Retinal pigment epithelial cell (primary cell): ENCODE measurements around the gene GNG13.

ENCODE experiments used
- DNase-seq: peaks from one replicate; pipeline ENCODE4 v3.0.0-alpha.2; 2010; ENCODE audit warnings: low read depth
- H3K4me3 ChIP-seq: 2 replicates; pipeline ENCODE4 v1.5.1; 2011; ENCODE audit warnings: mild to moderate bottlenecking, low read length, control low read depth, moderate library complexity
- CTCF ChIP-seq: conservative IDR thresholded peaks from 2 replicates; pipeline ENCODE4 v1.5.1; 2011; ENCODE audit warnings: low read depth, low read length, control low read depth, inconsistent platforms

The GNG13 gene

DNA sequence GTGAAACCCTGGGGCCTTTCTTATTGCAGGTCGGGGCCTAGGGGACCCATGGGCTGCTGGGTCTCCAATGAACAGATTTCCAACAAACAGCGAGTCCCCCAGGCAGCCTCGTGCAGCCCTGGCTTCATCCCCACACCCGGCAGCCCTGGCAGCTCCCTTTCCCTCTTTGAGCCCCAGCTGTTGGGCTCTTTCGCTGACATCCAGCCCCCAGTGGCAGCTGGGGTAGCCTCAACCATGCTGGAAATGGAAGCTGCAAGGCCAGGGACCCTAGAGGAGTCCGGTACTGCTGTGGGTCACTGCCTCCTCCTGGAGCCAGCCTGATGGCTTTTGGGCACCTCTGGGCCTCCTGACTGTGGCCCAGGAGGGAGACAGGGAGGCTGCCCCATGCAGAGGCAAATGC is 18.3 kb downstream of the GNG13 start:
- H3K4me3 ChIP-seq: no peak overlapping the region
- no peak for DNase-seq
- TF ChIP-seq CTCF: no peak

GRCh38 chr16:781346-782010 is 19.1 kb downstream of the GNG13 start:
- H3K4me3 ChIP-seq: no peak overlapping the region
- TF ChIP-seq CTCF: no peak
- no peak for DNase-seq

- H3K4me3 ChIP-seq: no peak overlapping the region
- DNase-seq: no peak
- TF ChIP-seq CTCF: no peak
Measured at GRCh38 chr16:780296-780695, 20.2 kb downstream of the GNG13 start.

- H3K4me3 ChIP-seq: no peak overlapping the region
- DNase-seq: no peak
- TF ChIP-seq CTCF: no peak
Measured at GRCh38 chr16:779561-779960, 21.0 kb downstream of the GNG13 start.

GRCh38 chr16:778909-779527 is 21.5 kb downstream of the GNG13 start:
- DNase-seq: no peak
- TF ChIP-seq CTCF: no peak
- H3K4me3 ChIP-seq: no peak overlapping the region

DNA sequence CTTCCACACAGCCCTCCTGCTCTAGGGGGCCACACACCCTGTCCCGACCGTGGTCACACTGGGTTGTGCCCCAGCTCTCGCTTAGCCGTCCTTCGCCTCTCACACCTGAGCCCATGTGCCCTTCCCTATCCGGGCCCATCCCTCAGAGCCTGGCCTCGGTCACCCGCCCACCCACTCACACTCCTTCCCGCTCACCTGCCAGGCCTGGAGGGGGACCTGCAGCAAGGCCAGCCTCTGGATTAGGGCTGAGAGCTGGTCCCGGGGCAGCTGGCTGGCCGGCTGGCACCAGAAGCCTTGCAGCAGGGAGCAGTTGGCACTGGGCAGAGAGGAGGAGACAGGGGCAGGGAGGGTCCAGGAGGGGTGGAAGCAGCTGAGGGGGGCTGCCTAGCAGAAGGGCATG is 22.1 kb downstream of the GNG13 start:
- TF ChIP-seq CTCF: no peak
- H3K4me3 ChIP-seq: no peak overlapping the region
- DNase-seq: no peak

GRCh38 chr16:777826-778225 is 22.7 kb downstream of the GNG13 start:
- no peak for DNase-seq
- no peak for TF ChIP-seq CTCF
- no peak overlapping the region for H3K4me3 ChIP-seq
